Measurements from ENCODE around the gene SYT1.

Gene SYT1

DNA sequence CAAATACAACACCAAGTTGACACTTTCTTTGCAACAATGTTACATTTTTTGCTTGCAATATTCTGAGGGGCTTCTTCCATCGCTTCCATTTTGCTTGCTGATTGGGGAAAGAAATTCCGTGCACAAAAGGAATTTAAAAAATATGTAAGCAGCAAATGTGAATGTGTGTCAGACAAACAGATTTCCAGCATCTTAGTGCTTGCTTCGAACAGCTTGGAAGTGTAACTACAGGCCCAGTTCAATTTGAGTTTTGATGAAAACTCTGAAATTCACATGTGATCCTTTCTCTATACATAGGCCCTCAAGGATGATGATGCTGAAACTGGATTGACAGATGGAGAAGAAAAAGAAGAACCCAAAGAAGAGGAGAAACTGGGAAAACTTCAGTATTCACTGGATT, 427.1 kb downstream of the SYT1 start (continued):
- TF ChIP-seq PRDM1 (tag by site-specific recombination; IDR thresholded peaks at IDR 0.05), result no peak
- TF ChIP-seq, protein P1, sequence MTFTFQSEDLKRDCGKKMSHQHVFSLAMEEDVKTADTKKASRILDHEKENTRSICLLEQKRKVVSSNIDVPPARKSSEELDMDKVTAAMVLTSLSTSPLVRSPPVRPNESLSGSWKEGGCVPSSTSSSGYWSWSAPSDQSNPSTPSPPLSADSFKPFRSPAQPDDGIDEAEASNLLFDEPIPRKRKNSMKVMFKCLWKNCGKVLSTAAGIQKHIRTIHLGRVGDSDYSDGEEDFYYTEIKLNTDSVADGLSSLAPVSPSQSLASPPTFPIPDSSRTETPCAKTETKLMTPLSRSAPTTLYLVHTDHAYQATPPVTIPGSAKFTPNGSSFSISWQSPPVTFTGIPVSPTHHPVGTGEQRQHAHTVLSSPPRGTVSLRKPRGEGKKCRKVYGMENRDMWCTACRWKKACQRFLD (tag by site-specific recombination; IDR thresholded peaks at IDR 0.05), result no peak
- TF ChIP-seq, protein P2, sequence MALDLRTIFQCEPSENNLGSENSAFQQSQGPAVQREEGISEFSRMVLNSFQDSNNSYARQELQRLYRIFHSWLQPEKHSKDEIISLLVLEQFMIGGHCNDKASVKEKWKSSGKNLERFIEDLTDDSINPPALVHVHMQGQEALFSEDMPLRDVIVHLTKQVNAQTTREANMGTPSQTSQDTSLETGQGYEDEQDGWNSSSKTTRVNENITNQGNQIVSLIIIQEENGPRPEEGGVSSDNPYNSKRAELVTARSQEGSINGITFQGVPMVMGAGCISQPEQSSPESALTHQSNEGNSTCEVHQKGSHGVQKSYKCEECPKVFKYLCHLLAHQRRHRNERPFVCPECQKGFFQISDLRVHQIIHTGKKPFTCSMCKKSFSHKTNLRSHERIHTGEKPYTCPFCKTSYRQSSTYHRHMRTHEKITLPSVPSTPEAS (tag by site-specific recombination; IDR thresholded peaks at IDR 0.05), result no peak
- no peak for TF ChIP-seq TRIM28 (IDR thresholded peaks at IDR 0.05; ENCODE audit: borderline replicate concordance, low read length)
- TF ChIP-seq ZNF169 (tag by site-specific recombination; IDR thresholded peaks at IDR 0.05), result no peak
- TF ChIP-seq, protein P3, sequence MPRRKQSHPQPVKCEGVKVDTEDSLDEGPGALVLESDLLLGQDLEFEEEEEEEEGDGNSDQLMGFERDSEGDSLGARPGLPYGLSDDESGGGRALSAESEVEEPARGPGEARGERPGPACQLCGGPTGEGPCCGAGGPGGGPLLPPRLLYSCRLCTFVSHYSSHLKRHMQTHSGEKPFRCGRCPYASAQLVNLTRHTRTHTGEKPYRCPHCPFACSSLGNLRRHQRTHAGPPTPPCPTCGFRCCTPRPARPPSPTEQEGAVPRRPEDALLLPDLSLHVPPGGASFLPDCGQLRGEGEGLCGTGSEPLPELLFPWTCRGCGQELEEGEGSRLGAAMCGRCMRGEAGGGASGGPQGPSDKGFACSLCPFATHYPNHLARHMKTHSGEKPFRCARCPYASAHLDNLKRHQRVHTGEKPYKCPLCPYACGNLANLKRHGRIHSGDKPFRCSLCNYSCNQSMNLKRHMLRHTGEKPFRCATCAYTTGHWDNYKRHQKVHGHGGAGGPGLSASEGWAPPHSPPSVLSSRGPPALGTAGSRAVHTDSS (tag by site-specific recombination; IDR thresholded peaks at IDR 0.05), result no peak

DNA sequence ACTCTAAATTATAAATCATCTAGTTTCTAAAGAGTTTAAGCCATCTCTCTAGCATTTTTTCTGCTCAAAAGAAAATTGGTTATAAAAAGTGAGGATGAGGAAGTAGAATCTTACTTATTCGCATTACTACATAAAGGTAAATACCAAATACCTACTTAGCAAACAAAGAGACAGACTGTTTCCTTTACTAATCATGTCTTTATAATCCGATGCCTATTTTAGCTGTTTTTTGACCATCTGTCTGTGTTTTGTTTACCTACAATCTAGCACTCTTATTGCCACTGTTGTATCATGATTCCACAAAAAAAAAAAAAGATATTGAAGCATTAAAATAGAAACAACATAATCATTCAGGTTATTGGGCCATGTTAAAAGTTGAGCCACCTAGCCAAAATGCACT, 430.0 kb downstream of the SYT1 start:
- no peak overlapping the region for H3K27ac ChIP-seq (ENCODE audit: extremely low read depth, low read depth, low read length)
- no peaks in the 10 kb centered on the region for H3K9me3 ChIP-seq (ENCODE audit: control insufficient read depth, insufficient read depth, low read depth, low read length)
- H3K4me3 ChIP-seq (ENCODE audit: low read depth, low read length), result no peak overlapping the region
- H3K36me3 ChIP-seq (ENCODE audit: control insufficient read depth in 2 of 2, insufficient read depth in 1 of 2, low read length in 2 of 2), result peaks cover 0 to 5% of the 10 kb centered on the region in 2 experiments; a peak in 1 of 3 replicates
- CTCF ChIA-PET, result interaction anchor here (0.7 to 1.2 kb wide), 2 partner anchors 21 to 51 kb away, joined by 4 to 6 read pairs; no protein-coding TSS in a partner anchor
- POLR2A ChIA-PET, result no interaction called here
- TF ChIP-seq KLF10 (tag by site-specific recombination; IDR thresholded peaks at IDR 0.05), result no peak
- TF ChIP-seq, protein P4, sequence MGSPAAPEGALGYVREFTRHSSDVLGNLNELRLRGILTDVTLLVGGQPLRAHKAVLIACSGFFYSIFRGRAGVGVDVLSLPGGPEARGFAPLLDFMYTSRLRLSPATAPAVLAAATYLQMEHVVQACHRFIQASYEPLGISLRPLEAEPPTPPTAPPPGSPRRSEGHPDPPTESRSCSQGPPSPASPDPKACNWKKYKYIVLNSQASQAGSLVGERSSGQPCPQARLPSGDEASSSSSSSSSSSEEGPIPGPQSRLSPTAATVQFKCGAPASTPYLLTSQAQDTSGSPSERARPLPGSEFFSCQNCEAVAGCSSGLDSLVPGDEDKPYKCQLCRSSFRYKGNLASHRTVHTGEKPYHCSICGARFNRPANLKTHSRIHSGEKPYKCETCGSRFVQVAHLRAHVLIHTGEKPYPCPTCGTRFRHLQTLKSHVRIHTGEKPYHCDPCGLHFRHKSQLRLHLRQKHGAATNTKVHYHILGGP (tag by site-specific recombination; IDR thresholded peaks at IDR 0.05), result no peak
- no peak for TF ChIP-seq ZNF2 (tag by site-specific recombination; IDR thresholded peaks at IDR 0.05)
- no peak for TF ChIP-seq ZEB2 (tag by site-specific recombination; IDR thresholded peaks at IDR 0.05)
- no peak for TF ChIP-seq ZNF555 (tag by site-specific recombination; conservative IDR thresholded peaks at IDR 0.05)
- TF ChIP-seq ZNF560 (tag by site-specific recombination; IDR thresholded peaks at IDR 0.05; ENCODE audit: borderline replicate concordance), result no peak
- no peak for TF ChIP-seq ZNF426 (tag by site-specific recombination; IDR thresholded peaks at IDR 0.05)
- TF ChIP-seq REPIN1 (tag by site-specific recombination; IDR thresholded peaks at IDR 0.05; ENCODE audit: low read depth), result no peak
- TF ChIP-seq KLF1 (tag by site-specific recombination; IDR thresholded peaks at IDR 0.05), result no peak
- no peak for TF ChIP-seq ZBTB20 (tag by site-specific recombination; IDR thresholded peaks at IDR 0.05)
- no peak for TF ChIP-seq MZF1 (tag by site-specific recombination; IDR thresholded peaks at IDR 0.05; ENCODE audit: borderline replicate concordance)
- TF ChIP-seq, protein P5, sequence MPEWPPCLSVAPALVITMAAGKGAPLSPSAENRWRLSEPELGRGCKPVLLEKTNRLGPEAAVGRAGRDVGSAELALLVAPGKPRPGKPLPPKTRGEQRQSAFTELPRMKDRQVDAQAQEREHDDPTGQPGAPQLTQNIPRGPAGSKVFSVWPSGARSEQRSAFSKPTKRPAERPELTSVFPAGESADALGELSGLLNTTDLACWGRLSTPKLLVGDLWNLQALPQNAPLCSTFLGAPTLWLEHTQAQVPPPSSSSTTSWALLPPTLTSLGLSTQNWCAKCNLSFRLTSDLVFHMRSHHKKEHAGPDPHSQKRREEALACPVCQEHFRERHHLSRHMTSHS (tag by site-specific recombination; IDR thresholded peaks at IDR 0.05), result no peak
- no peak for TF ChIP-seq KLF8 (tag by site-specific recombination; IDR thresholded peaks at IDR 0.05)
- TF ChIP-seq, protein P6, sequence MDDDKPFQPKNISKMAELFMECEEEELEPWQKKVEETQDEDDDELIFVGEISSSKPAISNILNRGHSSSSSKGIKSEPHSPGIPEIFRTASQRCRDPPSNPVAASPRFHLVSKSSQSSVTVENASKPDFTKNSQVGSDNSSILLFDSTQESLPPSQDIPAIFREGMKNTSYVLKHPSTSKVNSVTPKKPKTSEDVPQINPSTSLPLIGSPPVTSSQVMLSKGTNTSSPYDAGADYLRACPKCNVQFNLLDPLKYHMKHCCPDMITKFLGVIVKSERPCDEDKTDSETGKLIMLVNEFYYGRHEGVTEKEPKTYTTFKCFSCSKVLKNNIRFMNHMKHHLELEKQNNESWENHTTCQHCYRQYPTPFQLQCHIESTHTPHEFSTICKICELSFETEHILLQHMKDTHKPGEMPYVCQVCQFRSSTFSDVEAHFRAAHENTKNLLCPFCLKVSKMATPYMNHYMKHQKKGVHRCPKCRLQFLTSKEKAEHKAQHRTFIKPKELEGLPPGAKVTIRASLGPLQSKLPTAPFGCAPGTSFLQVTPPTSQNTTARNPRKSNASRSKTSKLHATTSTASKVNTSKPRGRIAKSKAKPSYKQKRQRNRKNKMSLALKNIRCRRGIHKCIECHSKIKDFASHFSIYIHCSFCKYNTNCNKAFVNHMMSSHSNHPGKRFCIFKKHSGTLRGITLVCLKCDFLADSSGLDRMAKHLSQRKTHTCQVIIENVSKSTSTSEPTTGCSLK (tag by site-specific recombination; IDR thresholded peaks at IDR 0.05), result no peak
- no peak for TF ChIP-seq ZNF585B (tag by site-specific recombination; IDR thresholded peaks at IDR 0.05)
- no peak for TF ChIP-seq ZNF561 (tag by site-specific recombination; IDR thresholded peaks at IDR 0.05; ENCODE audit: borderline replicate concordance)
- no peaks in the 10 kb centered on the region for H3K4me1 ChIP-seq (ENCODE audit: control insufficient read depth, insufficient read depth, low read length)

All from HEK293 (cell line).